Osteocyte (in vitro differentiated cells): ENCODE results near the gene TMEM220. TPM values are rescaled to one million over a fixed set of nuclear protein-coding genes. Genes with fewer than 3 reads are reported as not detected.

Experiments used
- DNase-seq: peaks from one replicate; pipeline ENCODE4 v3.0.0; 2021; ENCODE audit warnings: mixed read lengths; ENCODE audit not compliant: unreplicated experiment; ENCODE audit errors: extremely low spot score
- H3K27ac Mint-ChIP-seq: one replicate; pipeline ENCODE4 v1.8.0; 2021; ENCODE audit warnings: mild to moderate bottlenecking, mixed read lengths; ENCODE audit not compliant: unreplicated experiment
- H3K27me3 Mint-ChIP-seq: one replicate; pipeline ENCODE4 v1.8.0; 2021; ENCODE audit warnings: mixed read lengths; ENCODE audit not compliant: unreplicated experiment
- H3K36me3 Mint-ChIP-seq: one replicate; pipeline ENCODE4 v1.8.0; 2021; ENCODE audit warnings: mixed read lengths; ENCODE audit not compliant: unreplicated experiment
- H3K4me1 Mint-ChIP-seq: one replicate; pipeline ENCODE4 v1.8.0; 2021; ENCODE audit warnings: mixed read lengths; ENCODE audit not compliant: unreplicated experiment
- H3K4me3 Mint-ChIP-seq: one replicate; pipeline ENCODE4 v1.8.0; 2021; ENCODE audit warnings: mild to moderate bottlenecking, moderate library complexity, mixed read lengths; ENCODE audit not compliant: unreplicated experiment
- H3K9me3 Mint-ChIP-seq: one replicate; pipeline ENCODE4 v1.8.0; 2021; ENCODE audit warnings: mixed read lengths; ENCODE audit not compliant: unreplicated experiment
- total RNA-seq: library from RNA; stranded (reverse); gene quantifications from 2 replicates; pipeline ENCODE4 v1.2.1, GENCODE V29; 2021
- TF ChIP-seq, protein P1 (sequence below): fragments of 200-600 bp; sonication (generic); IDR thresholded peaks from 2 replicates; pipeline ENCODE4 v1.5.0; 2021; ENCODE audit warnings: antibody characterized with exemption, mild to moderate bottlenecking, moderate library complexity

The TMEM220 gene
- total RNA-seq, 1 donor from 2014 or later: 6.8 TPM

DNA sequence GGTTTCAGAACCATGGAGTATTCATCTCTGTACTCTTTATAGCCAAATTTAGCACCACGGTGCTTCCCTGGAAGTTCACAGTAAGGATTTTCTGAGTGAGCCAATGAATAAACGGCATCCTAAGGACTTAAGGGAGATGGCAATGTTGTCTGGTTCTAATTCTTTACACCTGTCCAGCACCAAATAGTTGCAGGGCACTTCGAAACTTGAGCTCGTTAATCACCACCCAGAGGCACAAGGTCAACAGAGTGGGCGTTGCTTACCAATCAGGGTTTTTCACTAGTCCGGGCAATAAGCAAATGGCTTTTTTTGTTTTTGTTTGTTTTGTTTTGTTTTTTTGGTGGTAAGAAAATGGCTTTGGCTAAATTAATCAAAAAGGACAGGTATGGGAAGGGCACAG, 28.2 kb upstream of the TMEM220 start:
- peaks cover 5% of the 10 kb centered on the region for H3K27me3 Mint-ChIP-seq
- no peak overlapping the region for H3K27ac Mint-ChIP-seq
- peaks cover 3% of the 10 kb centered on the region for H3K4me1 Mint-ChIP-seq
- TF ChIP-seq, protein P1, sequence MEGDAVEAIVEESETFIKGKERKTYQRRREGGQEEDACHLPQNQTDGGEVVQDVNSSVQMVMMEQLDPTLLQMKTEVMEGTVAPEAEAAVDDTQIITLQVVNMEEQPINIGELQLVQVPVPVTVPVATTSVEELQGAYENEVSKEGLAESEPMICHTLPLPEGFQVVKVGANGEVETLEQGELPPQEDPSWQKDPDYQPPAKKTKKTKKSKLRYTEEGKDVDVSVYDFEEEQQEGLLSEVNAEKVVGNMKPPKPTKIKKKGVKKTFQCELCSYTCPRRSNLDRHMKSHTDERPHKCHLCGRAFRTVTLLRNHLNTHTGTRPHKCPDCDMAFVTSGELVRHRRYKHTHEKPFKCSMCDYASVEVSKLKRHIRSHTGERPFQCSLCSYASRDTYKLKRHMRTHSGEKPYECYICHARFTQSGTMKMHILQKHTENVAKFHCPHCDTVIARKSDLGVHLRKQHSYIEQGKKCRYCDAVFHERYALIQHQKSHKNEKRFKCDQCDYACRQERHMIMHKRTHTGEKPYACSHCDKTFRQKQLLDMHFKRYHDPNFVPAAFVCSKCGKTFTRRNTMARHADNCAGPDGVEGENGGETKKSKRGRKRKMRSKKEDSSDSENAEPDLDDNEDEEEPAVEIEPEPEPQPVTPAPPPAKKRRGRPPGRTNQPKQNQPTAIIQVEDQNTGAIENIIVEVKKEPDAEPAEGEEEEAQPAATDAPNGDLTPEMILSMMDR: no peak
- H3K4me3 Mint-ChIP-seq: no peak overlapping the region
- no peak for DNase-seq
- H3K9me3 Mint-ChIP-seq: no peaks in the 10 kb centered on the region
- H3K36me3 Mint-ChIP-seq: no peaks in the 10 kb centered on the region

GRCh38 chr17:10757647-10758046, 27.8 kb upstream of the TMEM220 start:
- Mint-ChIP-seq H3K9me3 (no peaks in the 10 kb centered on the region), H3K4me1 (peaks cover 3% of the 10 kb centered on the region), H3K27me3 (peaks cover 5% of the 10 kb centered on the region), H3K36me3 (no peaks in the 10 kb centered on the region), H3K4me3 (no peak overlapping the region), H3K27ac (no peak overlapping the region)
- no peak for DNase-seq
- TF ChIP-seq, protein P1: no peak

DNA sequence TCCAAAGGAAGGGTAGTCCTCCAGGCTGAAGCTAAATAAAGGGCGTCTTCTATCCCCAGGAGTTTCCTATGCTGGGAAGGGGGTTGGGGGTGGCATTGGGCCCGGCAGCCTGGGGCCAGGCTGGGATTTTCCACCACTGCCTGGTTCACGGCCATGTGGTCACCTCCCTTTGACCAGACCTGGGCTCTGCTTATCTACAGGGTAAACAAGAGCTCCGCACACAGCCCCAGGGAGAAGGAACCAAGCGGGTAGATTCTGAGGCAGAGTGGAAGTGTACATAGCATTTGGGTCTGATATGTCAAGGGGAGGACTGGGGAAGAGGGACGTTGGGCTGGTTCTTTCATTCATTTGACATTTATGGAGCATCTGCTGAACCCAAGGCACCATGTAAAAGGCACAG, 27.2 kb upstream of the TMEM220 start:
- H3K27ac Mint-ChIP-seq: no peak overlapping the region
- no peak overlapping the region for H3K4me3 Mint-ChIP-seq
- no peak for DNase-seq
- peaks cover 5% of the 10 kb centered on the region for H3K27me3 Mint-ChIP-seq
- TF ChIP-seq, protein P1: no peak
- H3K9me3 Mint-ChIP-seq: no peaks in the 10 kb centered on the region
- H3K36me3 Mint-ChIP-seq: no peaks in the 10 kb centered on the region
- H3K4me1 Mint-ChIP-seq: peaks cover 3% of the 10 kb centered on the region

GRCh38 chr17:10756619-10757018, 26.8 kb upstream of the TMEM220 start:
- no peak overlapping the region for H3K27ac Mint-ChIP-seq
- DNase-seq: no peak
- H3K4me3 Mint-ChIP-seq: no peak overlapping the region
- H3K27me3 Mint-ChIP-seq: peaks cover 5% of the 10 kb centered on the region
- TF ChIP-seq, protein P1: no peak
- peaks cover 3% of the 10 kb centered on the region for H3K4me1 Mint-ChIP-seq
- H3K36me3 Mint-ChIP-seq: no peaks in the 10 kb centered on the region
- H3K9me3 Mint-ChIP-seq: no peaks in the 10 kb centered on the region

GRCh38 chr17:10756185-10756584, 26.4 kb upstream of the TMEM220 start:
- TF ChIP-seq, protein P1: no peak
- H3K4me3 Mint-ChIP-seq: no peak overlapping the region
- peaks cover 3% of the 10 kb centered on the region for H3K4me1 Mint-ChIP-seq
- H3K27ac Mint-ChIP-seq: no peak overlapping the region
- no peak for DNase-seq
- H3K9me3 Mint-ChIP-seq: no peaks in the 10 kb centered on the region
- peaks cover 5% of the 10 kb centered on the region for H3K27me3 Mint-ChIP-seq
- no peaks in the 10 kb centered on the region for H3K36me3 Mint-ChIP-seq
